Ishikawa (cell line): ENCODE data around the gene IL2RA.

Source experiments
- CEBPB ChIP-seq: IDR thresholded peaks from 2 replicates; pipeline ENCODE4 v1.6.1; 2012
- CREB1 ChIP-seq: IDR thresholded peaks from 2 replicates; pipeline ENCODE4 v1.6.1; 2012; ENCODE audit warnings: low read depth
- EGR1 ChIP-seq: IDR thresholded peaks from 2 replicates; pipeline ENCODE4 v1.6.1; 2012
- EP300 ChIP-seq: IDR thresholded peaks from 2 replicates; pipeline ENCODE4 v1.6.1; 2012; ENCODE audit warnings: borderline replicate concordance
- FOXM1 ChIP-seq: IDR thresholded peaks from 2 replicates; pipeline ENCODE4 v1.6.1; 2012; ENCODE audit warnings: low read depth, borderline replicate concordance
- NFIC ChIP-seq: IDR thresholded peaks from 2 replicates; pipeline ENCODE4 v1.6.1; 2012
- RAD21 ChIP-seq: IDR thresholded peaks from 2 replicates; pipeline ENCODE4 v1.6.1; 2012; ENCODE audit warnings: low read depth
- TAF1 ChIP-seq: IDR thresholded peaks from 2 replicates; pipeline ENCODE4 v1.6.1; 2012; ENCODE audit warnings: low read depth, mild to moderate bottlenecking
- TCF12 ChIP-seq: IDR thresholded peaks from 2 replicates; pipeline ENCODE4 v1.6.1; 2012; ENCODE audit warnings: low read depth
- TEAD4 ChIP-seq: IDR thresholded peaks from 2 replicates; pipeline ENCODE4 v1.6.1; 2012
- YY1 ChIP-seq: IDR thresholded peaks from 2 replicates; pipeline ENCODE4 v1.6.1; 2012; ENCODE audit warnings: low read depth
- ZBTB7A ChIP-seq: IDR thresholded peaks from 2 replicates; pipeline ENCODE4 v1.6.1; 2012; ENCODE audit warnings: low read depth
- TF ChIP-seq, protein P1 (sequence below): IDR thresholded peaks from 2 replicates; pipeline ENCODE4 v1.6.1; 2012; ENCODE audit warnings: low read depth, mild to moderate bottlenecking
- TF ChIP-seq, protein P2 (sequence below): IDR thresholded peaks from 2 replicates; pipeline ENCODE4 v1.6.1; 2012
- TF ChIP-seq, protein P3 (sequence below): IDR thresholded peaks from 2 replicates; pipeline ENCODE4 v1.6.1; 2012

The IL2RA gene

DNA sequence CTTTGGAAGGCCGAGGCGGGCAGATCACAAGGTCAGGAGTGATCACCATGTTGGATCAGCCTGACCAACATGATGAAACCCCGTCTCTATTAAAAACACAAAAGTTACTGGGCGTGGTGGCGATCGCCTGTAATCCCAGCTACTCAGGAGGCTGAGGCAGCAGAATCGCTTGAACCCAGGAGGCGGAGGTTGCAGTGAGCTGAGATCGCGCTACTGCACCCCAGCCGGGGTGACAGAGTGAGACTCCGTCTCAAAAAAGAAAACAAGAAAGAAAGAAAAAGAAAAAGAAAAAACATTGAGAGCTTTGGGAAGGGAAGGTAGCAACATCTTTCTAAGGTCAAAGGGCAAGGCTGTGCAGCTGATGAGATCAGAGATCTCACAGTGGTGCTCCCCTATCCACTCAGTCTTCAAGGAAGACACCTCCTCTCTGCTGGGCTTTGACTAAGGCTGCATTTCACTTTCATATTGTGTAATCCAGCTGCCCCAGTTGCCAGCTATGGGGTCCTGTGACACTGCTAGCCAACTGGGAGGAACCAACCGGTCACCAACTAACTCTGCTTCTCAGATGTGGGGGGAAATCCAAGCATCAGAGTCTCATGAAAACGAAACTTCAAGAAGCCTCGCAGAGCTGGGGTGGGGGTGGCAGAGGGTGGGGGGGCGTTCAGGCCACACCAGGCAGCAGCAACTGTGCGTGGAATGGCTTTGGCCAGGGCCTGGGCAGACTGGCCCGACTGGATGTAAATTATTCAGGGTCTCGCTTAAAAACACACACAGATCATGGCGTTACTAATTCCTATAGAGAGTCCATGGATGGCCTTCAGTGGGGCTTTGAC lies 86.3 kb downstream of the IL2RA start:
- TF ChIP-seq ZBTB7A (no peak), EGR1 (no peak), CEBPB (no peak), RAD21 (no peak)
- TF ChIP-seq, protein P1, sequence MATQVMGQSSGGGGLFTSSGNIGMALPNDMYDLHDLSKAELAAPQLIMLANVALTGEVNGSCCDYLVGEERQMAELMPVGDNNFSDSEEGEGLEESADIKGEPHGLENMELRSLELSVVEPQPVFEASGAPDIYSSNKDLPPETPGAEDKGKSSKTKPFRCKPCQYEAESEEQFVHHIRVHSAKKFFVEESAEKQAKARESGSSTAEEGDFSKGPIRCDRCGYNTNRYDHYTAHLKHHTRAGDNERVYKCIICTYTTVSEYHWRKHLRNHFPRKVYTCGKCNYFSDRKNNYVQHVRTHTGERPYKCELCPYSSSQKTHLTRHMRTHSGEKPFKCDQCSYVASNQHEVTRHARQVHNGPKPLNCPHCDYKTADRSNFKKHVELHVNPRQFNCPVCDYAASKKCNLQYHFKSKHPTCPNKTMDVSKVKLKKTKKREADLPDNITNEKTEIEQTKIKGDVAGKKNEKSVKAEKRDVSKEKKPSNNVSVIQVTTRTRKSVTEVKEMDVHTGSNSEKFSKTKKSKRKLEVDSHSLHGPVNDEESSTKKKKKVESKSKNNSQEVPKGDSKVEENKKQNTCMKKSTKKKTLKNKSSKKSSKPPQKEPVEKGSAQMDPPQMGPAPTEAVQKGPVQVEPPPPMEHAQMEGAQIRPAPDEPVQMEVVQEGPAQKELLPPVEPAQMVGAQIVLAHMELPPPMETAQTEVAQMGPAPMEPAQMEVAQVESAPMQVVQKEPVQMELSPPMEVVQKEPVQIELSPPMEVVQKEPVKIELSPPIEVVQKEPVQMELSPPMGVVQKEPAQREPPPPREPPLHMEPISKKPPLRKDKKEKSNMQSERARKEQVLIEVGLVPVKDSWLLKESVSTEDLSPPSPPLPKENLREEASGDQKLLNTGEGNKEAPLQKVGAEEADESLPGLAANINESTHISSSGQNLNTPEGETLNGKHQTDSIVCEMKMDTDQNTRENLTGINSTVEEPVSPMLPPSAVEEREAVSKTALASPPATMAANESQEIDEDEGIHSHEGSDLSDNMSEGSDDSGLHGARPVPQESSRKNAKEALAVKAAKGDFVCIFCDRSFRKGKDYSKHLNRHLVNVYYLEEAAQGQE: no peak

DNA sequence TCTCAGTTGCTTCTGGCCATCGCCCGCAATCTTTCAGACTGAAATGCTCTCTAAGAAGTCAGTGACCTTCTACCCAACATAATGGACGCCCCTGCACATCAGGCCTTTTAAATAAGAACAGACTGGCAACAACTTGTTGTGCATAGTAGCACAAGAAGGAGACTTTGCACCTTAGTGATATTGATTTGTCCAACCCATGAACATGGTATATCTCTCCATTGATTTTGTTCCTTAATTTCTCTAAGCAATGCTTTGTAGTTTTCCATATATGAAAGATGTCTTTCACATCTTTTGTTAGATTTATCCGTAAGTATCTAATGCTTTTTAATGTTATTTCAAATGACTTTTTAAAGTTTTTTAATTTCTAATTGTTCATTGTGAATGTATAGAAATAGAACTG lies 89.1 kb downstream of the IL2RA start:
- TF ChIP-seq, protein P1: no peak
- TF ChIP-seq NFIC (no peak), TEAD4 (no peak), YY1 (no peak), EGR1 (no peak), TCF12 (no peak), CEBPB (no peak), RAD21 (no peak), TAF1 (no peak), FOXM1 (no peak), ZBTB7A (no peak), EP300 (no peak), CREB1 (no peak)
- TF ChIP-seq, protein P2, sequence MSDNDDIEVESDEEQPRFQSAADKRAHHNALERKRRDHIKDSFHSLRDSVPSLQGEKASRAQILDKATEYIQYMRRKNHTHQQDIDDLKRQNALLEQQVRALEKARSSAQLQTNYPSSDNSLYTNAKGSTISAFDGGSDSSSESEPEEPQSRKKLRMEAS: no peak
- TF ChIP-seq, protein P3, sequence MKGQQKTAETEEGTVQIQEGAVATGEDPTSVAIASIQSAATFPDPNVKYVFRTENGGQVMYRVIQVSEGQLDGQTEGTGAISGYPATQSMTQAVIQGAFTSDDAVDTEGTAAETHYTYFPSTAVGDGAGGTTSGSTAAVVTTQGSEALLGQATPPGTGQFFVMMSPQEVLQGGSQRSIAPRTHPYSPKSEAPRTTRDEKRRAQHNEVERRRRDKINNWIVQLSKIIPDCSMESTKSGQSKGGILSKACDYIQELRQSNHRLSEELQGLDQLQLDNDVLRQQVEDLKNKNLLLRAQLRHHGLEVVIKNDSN: no peak

DNA sequence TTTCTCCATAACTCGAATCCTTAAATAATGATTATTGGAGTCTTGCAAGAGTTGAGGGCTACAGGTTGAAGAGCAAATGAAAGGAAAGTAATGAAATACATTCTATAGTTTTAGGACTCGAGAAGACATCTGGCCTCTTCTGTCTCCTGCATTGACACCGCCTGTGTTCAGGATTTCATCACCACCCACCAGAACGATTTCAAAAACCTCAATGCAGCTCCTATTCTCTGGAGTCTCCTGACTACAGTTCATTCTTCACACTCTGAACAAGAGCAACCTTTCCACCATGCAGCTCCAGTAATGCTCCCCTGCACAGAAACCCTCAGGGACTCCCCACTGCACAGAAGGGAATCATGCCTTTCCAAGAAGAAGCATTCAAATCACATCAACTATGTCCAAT lies 90.3 kb downstream of the IL2RA start:
- TF ChIP-seq EGR1 (no peak), EP300 (no peak), CREB1 (no peak), ZBTB7A (no peak), YY1 (no peak), CEBPB (no peak), TAF1 (no peak), FOXM1 (no peak), RAD21 (no peak), NFIC (no peak), TEAD4 (no peak), TCF12 (no peak)
- TF ChIP-seq, protein P1: no peak
- TF ChIP-seq, protein P3: no peak
- TF ChIP-seq, protein P2: no peak

DNA sequence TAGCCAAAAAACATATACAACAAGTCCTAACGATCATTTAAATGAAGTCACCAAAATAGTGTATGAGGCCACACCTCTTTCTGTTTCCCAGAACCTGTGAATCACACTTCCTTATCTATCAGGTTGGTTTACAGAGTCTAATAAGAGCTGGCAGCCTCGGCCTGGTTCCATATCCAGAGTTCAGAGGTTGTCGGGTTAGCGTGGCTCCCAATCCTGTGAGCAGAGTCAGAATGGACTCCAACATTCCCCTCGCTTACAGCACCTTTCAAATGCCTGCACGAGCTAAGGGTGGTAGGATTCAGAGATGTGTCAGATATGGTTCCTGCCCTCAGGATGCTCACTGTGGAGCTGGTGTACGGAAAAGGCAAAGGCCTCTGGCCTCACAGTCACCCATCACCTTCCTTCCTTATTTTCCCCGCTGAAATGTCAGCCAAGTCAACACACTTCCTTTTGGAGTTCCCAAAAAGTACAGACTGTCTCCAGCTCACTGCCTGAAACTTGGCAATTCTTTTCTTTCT lies 90.8 kb downstream of the IL2RA start:
- no peak for TF ChIP-seq EGR1
- no peak for TF ChIP-seq NFIC
- TF ChIP-seq FOXM1: no peak
- TF ChIP-seq RAD21: no peak
- TF ChIP-seq, protein P1: no peak
- TF ChIP-seq TEAD4: no peak
- TF ChIP-seq TCF12: no peak
- TF ChIP-seq CEBPB: no peak
- TF ChIP-seq, protein P2: no peak
- TF ChIP-seq, protein P3: no peak
- no peak for TF ChIP-seq YY1
- no peak for TF ChIP-seq CREB1
- no peak for TF ChIP-seq ZBTB7A
- no peak for TF ChIP-seq TAF1
- TF ChIP-seq EP300: no peak
